ENCODE data around the gene MFSD8.
"Not testable (repeated sequence)": the region's sequence is repeated elsewhere in the genome, so short reads cannot be mapped to it uniquely, and the experiment has no call there.

The MFSD8 gene

DNA sequence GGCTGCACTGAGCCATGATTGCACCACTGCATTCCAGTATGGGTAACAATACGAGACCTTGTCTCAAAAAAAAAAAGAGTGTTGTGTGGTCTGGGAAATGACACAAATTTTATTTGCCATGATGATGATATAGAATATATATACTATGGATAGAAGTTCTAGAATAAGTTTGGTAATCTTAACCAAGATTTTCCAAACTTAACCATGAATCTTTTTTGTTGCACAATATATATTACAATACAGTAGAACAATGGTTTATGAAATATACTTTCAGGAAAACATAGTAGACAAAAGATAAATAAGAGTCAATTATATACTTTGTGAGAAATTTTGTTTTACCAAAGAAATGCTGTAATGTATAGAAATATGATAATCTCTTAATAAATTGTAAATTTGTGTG, 34.8 kb downstream of the MFSD8 start:
- no peak for DNase-seq

DNA sequence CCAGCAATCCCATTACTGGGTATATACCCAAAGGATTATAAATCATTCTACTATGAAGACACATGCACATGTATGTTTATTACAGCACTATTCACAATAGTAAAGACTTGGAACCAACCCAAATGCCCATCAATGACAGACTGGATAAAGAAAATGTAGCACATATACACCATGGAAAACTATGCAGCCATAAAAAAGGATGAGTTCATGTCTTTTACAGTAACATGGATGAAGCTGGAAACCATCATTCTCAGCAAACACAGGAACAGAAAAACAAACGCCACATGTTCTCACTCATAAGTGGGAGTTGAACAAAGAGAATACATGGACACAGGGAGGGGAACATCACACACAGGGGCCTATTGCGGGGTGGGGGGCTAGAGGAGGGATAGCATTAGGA, 39.3 kb downstream of the MFSD8 start:
- DNase-seq = not testable (repeated sequence)

DNA sequence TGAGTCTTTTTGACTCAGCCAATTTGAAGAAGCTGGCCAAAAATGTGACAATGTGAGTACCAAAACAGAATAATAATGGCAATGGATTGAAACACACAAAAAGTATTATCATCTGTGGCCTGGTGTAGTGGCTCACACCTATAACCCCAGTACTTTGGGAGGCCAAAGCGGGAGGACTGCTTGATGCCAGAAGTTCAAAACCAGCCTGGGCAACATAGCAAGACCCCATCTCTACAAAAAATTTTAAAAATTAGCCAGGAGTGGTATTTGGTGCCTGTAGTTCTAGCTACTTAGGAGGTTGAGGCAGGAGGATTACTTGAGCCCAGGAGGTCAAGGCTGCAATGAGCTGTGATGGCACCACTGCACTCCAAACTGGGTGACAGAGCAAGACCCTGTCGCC, 42.7 kb downstream of the MFSD8 start:
- DNase-seq = no peak

DNA sequence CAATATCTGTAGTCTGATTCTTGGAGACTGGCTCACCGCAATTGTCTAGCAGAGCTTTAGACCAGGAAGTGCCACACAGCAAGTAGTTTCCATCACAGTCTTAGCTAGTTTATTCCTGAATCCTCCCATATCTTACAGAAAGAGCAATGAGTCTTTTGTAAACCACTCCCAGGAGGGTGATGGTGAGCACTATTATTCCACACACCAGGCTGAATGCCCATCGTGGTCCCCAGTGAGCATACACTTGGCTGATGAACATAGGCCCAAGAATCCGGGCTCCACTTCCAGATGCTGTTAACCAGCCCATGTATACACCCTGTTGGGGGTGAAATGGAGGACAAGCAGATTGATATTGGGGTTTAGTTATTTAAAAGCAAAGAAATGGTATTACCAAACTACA, 44.5 kb downstream of the MFSD8 start:
- DNase-seq = no peak

DNA sequence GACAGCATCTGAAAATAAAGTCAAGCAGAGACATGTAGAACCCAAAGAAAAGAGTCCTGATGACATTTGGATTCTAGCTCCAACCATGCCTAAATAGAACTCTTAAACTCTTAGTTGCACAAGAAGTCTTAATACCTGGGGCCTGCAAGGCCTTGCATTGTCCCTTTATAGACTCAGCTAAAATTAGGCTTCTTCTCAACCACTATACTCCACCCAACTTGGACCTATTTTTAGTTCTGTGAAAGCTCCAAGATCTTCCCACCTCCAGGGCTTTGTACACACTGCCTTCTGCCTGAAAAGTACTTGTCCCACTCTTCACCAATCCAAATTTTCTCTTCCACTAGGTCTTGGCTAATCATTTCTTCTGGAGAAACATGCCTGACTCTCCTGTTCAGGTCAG, 47.8 kb downstream of the MFSD8 start:
- DNase-seq = no peak

DNA sequence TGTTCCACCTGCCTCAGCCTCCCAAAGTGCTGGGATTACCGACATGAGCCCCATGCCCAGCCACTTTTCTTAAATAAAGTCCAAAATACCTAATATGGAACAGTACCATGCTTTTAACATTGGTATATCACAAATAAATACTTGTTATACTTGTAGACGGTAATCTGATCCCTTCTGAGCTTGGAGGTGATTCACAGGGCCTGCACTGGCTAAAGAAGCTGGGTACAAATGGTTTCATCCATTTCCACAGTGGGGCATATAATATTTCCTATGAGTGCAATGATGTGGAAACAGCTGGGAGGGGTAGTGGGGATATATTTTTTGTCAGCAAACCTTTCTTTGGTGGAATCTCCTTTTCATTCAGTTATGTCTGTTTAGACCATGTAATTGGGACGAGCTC, 48.5 kb downstream of the MFSD8 start:
- no peak for DNase-seq

DNA sequence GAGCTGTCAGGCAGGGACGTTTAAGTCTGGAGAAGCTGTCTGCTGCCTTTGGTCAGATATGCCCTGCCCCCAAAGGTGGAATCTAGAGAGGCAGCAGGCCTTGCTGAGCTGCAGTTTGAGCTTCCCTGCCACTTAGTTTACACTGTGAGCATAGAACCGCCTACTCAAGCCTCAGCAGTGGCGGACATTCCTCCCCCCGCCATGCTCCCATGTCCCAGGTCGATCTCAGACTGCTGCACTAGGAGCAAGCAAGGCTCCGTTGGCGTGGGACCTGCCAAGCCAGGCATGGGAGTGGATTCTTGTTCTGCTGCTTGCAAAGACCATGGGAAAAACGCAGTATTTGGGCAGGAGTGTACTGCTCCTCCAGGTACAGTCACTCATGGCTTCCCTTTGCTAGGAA, 59.9 kb downstream of the MFSD8 start:
- no peak for DNase-seq

DNA sequence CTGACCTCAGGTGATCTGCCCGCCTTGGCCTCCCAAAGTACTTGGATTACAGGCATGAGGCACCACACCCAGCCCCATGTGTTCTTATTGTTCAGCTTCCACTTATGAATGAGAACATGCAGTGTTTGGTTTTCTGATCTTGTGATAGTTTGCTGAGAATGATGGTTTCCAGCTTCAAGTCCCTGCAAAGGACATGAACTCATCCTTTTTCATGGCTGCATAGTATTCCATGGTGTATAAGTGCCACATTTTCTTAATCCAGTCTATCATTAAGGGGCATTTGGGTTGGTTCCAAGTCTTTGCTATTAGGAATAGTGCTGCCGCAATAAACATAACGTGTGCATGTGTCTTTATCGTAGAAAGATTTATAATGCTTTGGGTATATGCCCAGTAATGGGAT, 65.3 kb downstream of the MFSD8 start:
- not testable (repeated sequence) for DNase-seq

DNA sequence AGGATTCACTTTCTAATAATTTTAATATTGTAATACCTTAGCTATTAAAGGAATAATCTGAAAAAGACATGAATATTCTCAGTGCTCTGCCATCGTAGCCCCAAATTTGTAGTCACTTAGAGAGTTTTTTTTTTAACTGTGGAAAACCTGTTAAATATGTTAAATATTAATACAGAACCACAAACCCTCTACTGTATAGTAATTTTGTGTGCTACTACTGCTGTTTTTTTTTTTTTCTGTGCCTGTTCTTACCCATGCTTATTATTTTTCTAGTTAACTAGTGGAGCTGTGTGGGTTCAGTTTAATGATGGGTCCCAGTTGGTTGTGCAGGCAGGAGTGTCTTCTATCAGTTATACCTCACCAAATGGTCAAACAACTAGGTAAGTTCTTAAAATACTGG, 68.4 kb downstream of the MFSD8 start:
- no peak for DNase-seq

DNA sequence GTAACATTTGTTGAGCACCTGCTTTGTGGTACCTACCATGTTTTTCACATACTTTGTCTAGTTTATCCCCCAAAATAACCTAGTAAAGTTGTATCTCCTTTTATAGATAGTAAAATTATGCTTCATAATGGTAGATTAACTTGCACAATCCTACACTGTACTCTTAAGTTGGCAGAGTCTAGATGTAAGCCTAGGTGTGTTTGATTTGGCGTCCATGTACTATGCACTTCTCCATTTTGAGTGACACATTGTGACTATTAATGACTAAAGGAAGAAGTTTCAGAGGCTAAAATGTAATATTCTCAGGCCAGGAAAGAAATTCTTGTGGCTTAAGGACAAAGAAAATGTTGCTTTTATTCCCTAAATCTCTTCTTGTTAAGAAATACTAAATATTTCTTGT, 68.9 kb downstream of the MFSD8 start:
- no peak for DNase-seq

DNA sequence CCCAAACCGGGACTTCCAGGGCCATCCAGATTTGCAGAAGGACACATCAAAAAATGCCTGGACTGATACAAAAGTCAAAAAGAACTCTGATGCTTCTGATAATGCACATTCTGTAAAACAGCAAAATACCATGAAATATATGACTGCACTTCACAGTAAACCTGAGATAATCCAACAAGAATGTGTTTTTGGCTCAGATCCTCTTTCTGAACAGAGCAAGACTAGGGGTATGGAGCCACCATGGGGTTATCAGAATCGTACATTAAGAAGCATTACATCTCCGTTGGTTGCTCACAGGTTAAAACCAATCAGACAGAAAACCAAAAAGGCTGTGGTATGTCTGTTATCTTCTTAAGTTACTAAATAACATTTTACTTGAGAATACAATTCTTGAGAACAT, 75.1 kb downstream of the MFSD8 start:
- DNase-seq = no peak

DNA sequence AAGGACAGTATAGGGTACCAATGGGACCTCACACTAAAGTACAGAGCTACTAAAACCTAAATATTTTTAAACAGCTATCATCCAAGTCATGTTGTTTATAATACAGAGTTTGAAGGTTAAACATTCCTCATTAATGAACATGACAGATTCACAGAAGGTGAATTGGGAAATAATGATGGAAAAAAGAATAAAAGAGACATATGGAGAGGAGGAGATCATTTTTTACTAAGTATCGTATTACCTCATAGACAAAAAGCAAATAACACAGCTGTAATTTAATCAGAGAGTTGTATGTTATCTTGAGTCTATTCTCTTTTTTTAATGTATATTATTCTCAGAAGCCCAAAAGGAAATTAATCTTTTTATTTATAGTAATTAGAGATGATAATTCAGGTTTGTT, 76.4 kb downstream of the MFSD8 start:
- no peak for DNase-seq

DNA sequence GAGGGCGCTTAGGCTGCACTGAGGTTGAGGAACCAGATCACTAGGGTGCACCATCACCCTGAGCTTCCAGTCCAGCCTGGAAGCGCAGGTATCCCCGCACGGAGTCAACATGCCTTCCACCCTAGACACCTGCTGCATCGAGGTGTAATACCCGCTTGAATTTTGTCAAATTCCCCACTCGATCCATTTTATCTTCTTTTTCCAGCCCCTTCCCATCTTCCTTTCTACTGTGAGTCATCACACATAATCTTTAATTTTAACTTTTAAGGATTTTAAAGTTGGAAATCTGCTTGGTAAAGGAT, 83.5 kb downstream of the MFSD8 start:
- no peak for DNase-seq

DNA sequence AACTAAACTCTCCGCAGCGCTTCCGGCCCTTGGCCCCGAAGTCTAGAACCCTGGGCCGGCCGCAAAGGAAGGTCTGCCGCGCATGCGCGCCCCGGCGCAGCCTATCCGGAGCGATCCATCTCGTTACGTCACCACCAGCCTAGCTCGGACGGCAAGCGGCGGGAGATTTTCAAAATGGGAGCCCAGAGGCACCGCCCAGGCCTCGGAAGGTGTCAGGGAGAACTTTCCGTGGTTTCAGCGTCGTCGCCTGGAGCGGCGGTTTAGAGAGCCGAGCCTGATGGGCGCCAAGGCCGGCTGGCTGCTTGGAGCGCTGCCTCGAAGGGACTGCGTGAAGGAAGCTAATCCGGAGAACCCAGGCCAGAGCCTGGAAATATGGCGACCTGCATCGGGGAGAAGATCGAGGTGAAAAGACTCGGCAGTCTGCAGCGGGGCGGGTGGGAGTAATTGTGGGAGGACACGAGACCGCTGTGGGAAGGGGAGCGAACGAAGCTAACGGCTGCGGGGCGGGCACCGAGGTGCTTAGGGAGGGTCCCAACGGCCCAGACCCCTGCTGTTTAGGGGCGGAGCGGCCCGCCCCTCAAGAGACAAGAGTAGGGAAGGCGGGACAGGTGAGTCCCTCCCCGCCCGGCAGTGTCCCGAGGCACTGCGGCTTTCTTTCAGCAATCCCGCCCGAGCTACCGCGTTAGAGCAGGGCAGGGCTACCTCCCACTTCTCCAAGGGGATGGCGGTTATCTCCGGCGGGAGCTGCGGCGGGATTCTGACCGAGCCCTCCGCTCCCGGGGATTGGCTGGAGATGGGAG, 84.0 kb downstream of the MFSD8 start, which contains the start of gene PLK4:
Gene PLK4, plus strand, starts transcription at position 131 of the 800 bp plus-strand sequence. Its CDS starts 242 bp downstream, at position 373.
- peak; percentile 98 for DNase-seq

DNA sequence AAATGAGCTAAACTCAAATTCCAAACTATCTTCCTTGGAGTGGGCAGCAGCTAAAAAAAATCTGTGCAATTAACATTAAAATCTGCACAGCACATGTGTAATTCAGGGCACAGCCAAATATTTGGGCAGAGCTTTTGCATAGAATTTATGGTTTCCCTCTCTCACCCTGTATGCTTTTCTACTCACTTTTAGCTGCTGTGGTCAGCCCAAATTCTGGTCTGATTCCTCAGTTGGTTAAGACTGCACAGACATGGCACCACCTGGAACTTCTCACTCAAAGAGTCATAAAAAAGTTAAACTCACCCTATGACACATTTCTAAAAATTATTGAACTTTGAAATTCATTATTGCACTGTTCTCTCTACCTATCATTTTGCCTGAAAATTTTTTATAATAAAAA, 89.2 kb downstream of the MFSD8 start:
- DNase-seq = no peak

DNA sequence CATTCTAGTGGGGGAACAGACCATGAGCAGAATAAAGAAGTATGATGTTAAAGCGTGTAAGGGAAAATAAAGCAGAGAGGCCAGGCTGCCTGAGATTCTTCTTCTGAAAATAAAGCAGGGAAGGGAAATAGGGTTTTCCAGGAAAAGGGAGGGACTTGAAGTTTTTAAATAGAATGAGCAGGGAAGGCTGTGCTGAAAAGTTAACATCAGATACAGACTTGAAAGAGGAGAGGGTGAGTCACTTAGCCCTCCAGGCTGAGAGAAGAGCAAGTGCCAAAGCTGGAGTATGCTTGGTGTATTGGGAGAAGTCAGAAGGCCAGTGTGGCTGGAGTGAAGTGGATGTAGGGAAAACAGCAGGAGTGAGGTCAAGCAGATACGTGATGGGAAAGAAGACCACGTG, 94.3 kb downstream of the MFSD8 start:
- DNase-seq = peak; percentile 34

DNA sequence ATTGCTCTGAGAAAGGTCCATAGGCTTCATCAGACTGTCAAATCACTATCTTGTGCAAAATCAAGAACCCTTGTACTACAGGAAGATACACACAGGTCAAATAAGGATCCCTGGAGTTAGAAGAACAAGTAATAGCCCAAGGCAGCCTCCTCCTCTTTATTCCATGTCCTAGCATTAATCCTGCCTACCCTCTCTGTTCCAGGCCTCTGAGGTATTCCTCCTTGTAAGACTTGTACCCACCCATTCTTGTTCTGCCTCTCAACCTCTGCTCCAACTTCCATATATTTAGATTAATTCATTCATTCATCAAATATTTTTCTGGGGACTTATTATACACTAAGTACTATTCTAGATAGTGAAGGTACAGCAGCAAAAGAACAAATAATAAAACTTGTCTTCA, 94.7 kb downstream of the MFSD8 start:
- no peak for DNase-seq

DNA sequence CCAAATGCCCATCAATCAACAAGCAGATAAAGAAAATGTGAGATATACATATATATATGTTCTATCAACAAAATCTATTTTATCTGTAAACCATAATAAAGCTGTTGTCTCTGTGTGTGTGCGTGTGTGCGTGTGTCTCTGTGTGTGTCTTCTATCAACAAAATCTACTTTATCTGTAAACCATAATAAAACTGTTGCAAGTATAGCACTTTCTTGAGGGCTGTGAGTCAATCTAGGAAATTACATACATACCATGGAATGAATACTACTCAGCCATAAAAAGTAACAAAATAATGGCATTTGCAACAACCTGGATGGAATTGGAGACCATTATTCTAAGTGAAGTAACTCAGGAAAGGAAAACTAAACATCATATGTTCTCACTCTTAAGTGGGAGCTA, 96.8 kb downstream of the MFSD8 start:
- no peak for DNase-seq
